HG02973 (cell line): ENCODE results near the gene MARVELD1.
"Not testable (repeated sequence)": the region's sequence is repeated elsewhere in the genome, so short reads cannot be mapped to it uniquely, and the experiment has no call there.

Experiments
- ATAC-seq: cut with Tn5 transposase; IDR thresholded peaks from one replicate; pipeline ENCODE4 v1.9.1; 2021; ENCODE audit warnings: moderate library complexity; ENCODE audit not compliant: unreplicated experiment

Gene MARVELD1

DNA sequence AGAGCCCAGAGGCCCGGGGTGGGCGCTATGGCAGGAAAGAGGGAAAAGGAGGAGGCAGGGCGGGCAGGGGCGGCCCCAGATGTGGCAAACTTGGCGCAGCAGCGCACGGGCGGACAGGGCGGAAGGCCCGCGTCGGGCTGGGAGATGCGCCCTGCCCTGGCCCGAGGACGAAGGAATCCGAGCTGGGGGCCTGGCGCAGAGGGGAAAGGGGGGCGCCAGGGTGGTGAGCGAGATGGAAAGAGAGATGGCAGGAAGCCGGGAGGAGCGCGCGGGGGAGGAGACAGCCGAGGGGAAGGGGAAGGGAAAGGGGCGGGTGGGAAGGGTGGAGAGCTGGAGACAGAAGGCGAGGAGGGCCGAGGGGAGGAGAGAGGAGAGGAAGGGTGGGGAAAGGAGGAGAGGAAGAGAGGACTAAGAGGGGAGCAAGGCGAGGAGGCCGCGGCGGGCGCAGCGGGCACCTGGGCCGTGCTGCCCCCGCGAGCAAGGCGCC is at the start of gene MARVELD1:
MARVELD1 (plus strand) TSS at position 392 of the 487 bp plus-strand sequence. CDS start 147 bp downstream, outside the sequence.
- ATAC-seq, result no peak

DNA sequence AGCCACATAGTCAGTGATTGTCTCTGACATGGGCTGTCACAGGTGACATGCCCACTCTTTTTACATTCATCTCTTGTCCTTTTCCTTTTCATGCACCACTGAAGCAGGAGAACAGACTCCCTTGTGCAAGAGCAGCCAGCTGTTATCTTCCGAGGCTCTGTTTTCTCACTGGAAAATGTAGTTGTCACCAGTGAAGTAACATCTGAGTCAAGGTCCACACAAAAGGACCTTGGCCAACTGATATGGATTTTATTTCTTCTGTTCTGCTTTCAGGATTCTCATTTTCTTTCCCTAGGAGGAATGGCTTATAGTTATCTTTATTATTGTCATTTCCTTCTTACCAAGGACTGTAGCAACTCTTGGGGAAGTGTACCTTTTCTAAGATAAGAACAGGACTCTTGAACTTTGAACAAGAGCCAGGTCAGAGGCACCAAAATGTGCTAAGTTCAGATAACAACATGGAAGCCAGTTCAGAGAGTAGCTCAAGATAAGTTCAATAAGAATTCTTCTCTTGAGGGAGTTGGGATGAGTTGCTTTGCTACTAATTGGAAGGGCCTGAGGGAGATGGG is 49.2 kb upstream of the MARVELD1 start:
- no peak for ATAC-seq

DNA sequence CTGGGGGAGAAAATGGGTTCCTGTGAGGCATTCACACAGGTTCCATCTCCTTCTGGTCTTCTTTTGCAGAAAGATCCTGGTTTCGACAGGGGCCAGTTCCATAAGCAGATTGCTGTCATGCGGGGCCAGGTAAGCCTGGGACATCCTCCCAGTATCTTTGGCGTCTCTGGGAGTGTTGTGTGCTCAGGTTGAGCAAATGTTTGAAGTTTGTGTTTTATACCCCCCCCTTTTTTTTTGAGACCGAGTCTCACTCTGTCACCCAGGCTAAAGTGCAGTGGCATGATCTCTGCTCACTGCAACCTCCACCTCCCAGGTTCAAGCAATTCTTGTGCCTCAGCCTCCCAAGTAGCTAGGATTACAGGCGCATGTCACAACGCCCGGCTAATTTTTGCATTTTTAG is 46.5 kb upstream of the MARVELD1 start:
- no peak for ATAC-seq

DNA sequence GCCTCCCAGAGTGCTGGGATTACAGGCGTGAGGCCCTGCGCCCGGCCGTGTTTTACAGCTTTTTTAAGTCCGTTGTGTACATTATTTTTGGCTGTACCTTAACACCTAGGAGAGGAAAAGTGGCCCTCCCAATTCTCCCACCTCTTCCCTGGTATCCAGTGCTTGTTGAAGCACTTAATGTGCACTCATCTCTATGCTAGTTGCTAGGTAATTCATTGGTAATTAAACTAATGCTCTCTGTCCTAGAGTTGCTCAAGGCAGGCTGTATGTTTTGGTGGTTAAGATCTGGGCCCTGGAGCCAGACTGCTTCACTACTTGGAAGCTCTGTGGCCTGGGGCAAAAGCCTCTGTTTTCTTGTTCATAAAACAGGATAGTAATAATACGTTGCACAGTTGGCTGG is 46.1 kb upstream of the MARVELD1 start:
- no peak for ATAC-seq

DNA sequence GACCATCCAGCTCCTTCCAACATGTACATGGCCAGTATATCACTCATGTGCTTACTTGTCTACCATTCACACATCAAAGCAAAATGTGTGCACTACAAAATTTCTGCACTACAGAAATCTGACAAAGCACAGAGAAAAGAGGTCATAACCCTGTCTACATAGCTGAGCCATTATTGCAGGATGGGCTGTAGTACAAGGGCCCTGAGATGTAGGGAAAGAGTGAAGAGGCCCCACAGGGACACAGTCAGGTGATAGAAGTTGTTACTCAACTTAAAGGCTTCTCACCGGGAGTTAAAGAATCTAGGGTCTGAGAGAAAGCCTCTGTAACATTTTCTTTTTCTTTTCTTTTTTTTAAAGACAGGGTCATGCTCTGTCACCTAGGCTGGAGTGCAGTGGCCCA is 44.0 kb upstream of the MARVELD1 start:
- no peak for ATAC-seq

DNA sequence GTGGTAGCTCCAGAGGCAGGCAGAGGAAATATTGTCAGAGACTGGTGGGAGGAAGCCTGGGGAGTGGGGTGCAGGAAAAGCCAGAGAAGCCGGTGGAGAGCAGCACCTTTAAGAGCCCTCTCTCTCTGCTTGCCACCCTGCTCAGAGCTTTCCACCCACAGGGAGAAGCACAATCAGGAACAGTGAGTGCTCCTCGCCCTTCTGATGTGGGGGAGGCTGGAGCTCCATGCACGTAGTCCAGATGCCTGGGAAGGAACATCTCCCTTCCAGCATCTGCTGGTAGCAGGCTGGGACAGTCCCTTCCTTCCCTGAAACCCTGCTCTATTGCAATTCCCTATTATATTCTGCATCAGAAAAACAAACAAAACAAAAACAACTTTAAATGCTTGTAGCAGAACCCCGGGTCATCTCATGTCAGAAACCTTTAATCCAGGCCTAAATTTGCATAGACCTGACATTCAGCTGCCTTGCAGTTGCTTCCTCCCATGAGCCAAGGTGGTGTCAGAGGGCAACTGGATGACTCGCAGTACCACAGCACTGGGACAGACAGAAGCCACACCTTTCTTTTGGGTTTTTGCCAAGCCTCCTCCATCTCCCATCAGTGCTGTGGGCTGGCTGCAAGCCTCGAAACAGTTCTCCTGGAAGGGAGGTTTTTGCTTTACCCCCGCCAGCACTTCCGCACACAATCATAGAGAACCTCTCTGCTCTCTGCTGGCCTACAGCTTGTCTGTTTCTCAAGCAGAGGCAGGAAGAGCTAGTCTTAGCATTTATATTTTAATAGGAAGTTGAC is 39.6 kb upstream of the MARVELD1 start:
- ATAC-seq, result no peak

DNA sequence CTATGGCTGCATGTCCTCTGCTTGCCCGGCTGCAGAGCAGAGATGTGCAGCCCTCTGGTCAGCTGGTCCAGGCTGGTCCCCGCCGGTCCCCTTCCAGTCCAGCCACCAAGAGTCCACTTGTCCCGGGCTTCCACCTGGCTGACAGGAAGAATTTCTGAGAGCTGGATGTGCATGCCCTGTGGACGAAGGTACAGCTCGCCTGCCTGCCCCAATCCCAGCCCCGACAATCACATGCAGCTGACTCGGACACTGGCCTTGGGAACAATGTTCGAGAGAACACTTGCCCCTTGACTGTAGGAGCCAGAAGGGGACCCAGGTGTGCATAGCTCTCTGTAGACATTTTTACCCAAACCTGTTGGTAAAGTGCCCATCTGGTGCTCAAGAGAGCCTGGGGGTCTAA is 38.3 kb upstream of the MARVELD1 start:
- no peak for ATAC-seq

DNA sequence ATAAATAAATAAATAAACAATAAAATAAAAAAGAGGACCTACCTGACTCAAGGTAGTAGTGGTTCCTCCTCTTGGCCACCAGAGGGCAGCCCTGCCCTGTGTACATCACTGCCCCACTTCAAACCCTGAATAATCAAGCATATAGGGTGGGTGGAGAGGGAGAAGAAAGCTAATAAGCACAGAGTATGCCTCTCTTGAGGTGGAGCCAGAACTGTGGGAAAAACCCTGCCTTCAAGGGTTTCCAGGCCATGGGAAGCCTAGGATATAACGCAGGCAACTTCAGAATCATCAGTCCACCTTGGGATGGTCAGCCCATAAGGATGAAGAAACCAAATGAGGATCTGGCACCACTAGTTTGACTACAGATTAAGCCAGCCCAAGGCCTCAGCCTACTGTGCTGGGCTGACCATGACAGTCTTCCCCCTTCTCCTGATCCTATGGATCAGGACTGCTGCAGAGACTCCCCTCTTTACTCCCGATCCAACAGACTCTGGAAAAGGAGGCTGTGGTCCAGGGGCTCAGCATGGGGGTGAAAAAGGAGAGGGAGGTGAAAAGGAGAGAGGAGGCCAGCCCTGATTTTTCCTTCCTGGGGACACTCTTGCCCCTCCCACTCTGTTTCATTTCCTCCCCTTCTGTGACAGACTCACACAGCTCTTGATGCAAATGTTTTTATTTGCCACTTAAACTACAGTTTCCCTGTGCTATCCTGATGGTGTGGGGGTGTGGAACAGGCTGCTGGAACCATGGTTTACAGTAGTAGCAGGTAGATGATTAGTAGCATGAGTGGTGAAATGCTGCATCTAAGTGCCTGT is 36.6 kb upstream of the MARVELD1 start:
- ATAC-seq, result peak; percentile 71

DNA sequence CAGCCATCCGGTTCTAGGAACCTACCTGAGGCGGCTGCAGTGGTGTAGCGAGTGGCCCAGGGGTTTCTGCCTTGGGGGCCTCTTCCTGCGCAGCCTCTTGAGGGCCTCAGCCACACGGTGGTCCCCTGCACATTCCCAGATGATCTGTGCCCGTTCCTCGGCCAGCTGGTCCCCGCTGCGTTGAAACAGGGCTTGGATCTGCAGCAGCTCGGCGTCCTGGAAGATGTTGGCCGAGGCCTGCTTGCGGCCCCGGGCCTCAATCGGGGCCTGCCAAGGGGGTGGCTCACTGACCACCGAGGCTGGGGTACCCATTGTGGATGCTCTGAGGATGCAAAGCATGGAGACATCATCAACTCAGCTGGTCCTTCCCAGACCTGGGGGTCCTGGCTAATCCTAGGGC is 33.9 kb upstream of the MARVELD1 start:
- ATAC-seq, result no peak

DNA sequence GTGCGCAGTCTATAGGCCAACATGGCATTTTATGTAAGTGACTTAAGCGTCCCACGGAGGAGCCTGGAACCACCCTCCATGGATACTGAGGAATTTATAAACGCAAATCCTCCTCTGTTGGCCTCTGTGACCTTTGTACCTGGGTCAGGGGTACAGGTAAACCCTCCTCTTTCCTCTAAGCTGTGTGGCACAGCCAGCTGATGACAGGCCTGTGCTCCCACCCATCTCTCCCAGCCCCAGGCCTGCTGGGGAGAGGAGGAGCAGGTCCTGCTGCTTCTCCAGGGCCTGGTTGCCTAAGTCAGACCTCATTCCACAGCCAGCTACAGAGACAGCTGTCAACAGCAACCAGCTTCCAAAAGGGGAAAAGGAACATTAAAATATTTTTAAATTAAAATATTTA is 31.5 kb upstream of the MARVELD1 start:
- ATAC-seq, result no peak

DNA sequence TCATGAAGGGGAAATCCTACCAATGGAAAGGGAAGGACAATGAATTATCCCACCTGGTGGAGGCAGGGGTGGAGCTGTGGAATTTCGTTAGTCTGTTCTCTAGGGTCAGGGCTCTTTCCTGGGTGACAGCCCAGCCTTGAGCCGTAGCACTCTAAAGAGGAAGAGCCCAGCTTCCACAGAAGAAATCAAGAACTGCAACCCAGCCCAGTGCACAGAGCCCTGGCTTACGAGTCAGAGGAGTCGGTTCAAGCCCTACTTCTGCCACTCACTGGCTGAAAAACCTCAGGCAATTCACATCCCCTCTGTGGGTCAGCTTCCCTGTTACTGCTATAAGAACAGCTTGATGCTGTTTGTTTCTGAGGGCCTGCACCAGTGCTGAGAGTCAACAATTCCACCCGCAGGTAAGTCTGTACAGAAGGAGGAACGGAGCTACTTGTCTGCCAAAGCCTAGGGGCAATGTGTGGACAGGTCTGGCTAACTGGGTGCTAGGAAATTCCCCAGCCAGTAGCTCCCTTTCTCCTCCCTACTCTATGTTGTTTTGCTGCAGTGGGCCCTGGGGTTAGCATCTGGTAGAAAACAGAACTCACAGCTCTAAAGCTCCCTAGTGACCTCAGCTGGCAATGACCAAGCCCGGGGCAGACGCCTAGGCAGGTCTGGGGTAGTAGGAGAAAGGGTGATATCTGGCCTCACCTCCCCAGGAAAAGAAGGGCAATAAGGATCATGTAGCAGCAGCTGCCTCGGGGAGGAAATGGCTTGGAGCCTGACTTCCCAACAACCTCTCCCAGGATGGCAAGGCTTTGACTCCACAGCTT is 29.8 kb upstream of the MARVELD1 start:
- no peak for ATAC-seq

DNA sequence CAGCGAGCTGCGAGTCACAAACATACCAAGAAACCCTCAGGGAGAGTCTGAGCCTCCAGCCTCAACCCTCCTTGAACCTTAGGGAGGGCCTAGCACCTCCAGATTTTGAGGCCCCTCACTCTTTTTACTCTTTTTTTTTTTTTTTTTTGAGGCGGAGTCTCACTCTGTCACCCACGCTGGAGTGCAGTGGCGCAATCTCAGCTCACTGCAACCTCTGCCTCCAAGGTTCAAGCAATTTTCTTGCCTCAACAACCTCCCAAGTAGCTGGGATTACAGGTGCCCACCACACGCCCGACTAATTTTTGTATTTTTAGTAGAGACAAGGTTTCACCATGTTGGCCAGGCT is 29.2 kb upstream of the MARVELD1 start:
- not testable (repeated sequence) for ATAC-seq

DNA sequence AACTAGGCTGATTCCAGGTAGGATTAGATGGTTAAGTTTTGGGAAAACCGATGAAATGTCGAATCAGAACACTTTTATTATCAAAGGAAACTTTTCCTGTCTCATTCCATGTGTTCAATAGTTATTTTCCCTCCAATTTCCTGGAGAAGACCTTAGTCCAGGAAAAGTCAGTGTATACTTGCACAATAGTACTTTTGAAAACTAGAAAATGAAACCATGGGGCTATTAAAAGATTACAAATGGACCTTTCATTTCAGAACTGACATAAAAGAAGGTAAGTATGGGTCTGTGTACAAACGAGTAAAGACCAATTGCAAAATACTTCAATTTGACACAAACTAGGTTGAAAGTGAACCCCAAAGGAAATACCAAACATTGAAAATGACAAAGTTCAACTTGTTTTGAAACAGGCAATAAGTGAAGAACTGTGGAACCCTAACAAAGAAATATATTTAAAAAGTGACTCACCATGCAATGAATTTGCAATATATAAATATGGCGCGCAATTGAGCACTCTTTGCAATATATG is 28.6 kb upstream of the MARVELD1 start:
- ATAC-seq, result no peak

DNA sequence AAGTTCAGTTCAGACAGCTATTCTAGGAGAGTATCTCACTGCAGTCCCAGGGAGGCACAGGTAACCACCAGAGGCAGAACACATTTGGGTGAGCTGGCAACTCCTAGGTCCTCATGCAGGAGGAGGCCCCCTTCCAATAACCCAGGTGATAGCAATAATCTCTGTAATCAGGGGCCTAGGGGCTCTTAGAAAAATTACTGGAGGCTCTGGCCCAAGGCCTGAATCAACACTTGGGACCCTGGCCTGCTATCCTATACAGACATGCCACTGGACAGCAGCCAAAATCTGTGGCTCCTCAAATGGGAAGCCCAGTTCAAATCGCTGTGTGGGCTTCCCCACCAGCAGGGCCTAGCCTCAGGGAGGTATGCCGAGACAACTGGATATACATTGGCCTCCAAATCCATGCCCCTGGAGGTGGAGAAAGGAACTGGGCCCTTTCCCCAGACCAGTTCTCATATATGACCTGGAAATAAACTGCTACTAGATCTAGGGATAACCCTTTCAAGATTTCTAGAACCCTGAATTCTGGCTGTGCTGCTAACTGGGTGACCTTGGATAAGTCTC is 28.1 kb upstream of the MARVELD1 start:
- no peak for ATAC-seq

DNA sequence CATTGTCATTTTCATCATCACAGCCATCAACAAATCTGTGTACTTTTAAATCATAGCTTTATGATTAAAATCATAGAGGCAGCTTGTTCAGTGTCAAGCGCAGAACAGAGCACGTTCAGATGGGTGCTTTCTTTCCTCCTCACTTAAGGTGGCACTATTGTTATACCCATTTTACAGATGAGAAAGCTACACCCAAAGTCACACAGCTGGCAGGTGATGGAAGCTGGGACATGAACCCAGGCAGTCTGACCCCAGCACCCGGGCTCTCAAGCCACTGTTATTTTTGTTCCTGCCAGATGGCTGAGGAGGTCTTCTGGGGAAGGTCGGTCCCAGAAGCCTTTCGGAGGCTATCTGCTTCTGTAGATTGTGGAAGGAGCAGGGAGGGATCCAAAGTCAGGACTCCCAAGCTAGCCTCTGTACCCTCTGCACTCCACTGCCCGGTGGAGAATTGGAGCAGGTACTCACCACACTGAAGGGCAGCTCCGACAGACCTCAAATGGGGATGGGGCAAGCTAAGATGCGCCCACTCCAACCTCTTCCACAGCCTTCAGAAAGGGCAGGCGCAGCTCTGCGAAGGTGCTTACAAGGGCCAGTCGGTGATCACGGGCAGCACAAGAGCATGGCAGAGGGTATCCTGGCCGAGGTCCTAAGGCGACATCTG is 27.1 kb upstream of the MARVELD1 start:
- ATAC-seq, result no peak

DNA sequence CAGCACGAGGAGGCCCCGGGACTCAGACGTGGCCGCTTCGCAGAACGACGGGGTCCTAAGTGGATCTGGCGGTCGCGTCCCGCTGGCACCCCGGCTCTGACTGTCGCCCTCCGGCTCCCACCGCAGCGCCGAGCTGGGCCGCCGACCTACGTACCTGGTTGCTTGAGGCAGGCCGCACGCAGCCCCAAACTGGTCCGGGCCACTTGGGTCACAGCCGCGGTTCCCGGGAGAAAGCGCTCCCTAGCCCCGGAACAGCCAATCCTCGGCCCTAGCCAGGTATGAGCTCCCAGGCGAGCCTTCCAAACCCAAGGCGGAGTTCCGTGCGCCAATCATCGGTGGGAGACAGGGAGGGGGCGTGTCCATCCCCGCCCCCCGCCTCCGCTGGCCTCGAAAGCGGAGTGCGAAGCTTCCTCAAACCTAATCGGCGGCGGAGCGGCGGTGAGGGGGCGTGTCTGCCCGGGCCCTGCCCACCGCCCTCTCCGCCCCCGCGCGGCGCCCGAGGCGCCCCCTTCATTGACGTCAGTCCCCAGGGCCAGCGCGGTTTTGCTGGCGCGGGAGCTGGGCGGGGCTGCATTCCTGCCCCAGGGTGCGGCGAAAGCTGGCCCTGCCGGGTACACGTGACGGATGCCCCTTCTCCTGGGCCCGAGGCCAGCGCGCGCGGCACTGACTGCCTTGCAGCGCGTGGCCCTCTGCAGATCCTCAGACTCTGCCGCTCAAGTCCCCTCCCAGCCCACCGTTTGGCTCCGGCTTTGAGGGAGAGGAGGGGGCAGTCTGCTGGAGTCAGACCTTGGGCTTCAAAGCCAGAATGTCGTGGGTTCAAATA is 26.4 kb upstream of the MARVELD1 start, which contains the start of gene AVPI1:
AVPI1 (minus strand) TSS at position 280 of the 823 bp plus-strand sequence. CDS start 7,336 bp downstream, outside the sequence.
- ATAC-seq, result peak; percentile 93

DNA sequence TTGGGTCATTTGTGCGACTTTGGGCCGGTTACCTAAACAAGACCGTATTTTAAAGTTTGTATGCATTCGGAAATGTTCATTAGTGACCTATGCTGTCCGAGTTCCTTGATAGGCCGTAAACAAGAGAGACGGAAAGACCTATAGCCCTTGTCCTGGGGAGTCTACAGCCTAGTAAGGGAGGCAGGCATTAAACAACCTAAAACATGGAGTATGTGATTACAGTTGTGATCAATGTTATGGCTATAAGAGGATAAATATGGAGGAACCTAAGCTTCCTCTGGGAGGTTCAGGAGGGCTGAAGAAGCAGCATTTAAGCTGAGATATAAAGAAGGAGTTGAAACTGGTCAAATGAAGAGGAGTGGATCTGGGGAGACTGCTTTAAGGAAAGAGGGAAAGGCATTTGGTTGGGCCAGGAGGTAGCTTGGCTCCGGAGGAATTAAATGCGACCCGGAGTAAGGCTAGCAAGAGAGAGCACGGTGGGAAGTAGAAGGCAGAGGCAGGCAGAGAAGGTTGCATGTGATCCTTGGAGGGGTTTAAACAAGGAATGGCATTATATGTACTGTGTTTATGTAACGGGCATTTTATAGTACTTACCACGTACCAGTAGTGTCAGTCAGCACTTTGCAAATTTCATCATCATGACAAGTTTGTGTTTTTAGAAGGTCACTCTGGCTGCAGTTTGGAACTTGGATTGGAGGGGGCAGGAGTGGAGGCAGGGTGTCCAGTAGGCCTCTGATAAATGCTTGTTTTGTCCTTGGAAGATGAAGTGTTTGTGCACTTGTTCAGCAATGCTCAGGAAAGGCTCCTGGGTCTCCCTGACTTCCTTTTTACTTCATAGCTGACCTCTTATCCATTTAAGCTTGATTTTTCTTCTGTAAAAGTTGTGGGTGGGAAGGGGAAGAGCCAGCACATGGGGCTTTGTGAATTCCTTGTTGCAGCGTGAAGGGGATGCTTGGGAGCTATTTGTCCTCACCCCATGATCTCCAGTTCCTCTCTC is 25.4 kb upstream of the MARVELD1 start:
- ATAC-seq, result no peak
